ENCODE results near the gene CGB7. TPM values are rescaled to one million over a fixed set of nuclear protein-coding genes. Genes with fewer than 3 reads are reported as not detected.

The CGB7 gene
- total and polyA plus RNA-seq, 10 of the 15 experiments (the other 5 are each of a cell fraction or from before 2014, with no cell fraction given) = 0.06 TPM; not detected in 9

DNA sequence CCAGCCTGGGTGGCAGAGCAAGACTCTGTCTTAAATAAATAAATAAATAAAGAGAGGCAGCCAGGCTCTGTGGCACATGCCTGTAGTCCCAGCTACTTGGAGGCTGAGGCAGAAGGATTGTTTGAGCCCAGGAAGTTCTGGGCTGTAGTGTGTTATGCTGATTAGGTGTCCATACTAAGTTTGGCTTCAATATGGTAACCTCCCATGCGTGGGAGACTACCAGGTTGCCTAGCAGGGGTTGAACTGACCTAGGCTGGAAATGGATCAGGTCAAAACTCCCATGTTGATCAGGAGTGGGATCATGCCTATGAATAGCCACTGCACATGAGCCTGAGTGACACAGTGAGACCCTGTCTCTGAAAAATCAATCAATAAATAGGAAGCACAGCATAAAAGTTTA is 23.7 kb upstream of the CGB7 start:
- H3K79me2 ChIP-seq (ENCODE audit: control insufficient read depth, insufficient read depth, low read length) = peaks cover 11% of the 10 kb centered on the region
- in situ Hi-C loops (cut with MboI) = no loop called here
- ATAC-seq = no peak
- no peaks in the 10 kb centered on the region for H3K4me1 ChIP-seq (ENCODE audit: control insufficient read depth, insufficient read depth, low read length)
- ChIA-PET POLR2A (no interaction called here), CTCF (interaction anchor here (1.4 kb wide), 1 partner anchor 26 kb away, joined by 4 read pairs; no protein-coding TSS in a partner anchor), RAD21 (ENCODE audit: unreplicated experiment) (no interaction called here), SMC1A (ENCODE audit: uncharacterized antibody, unreplicated experiment) (no interaction called here)
- H2AFZ ChIP-seq (ENCODE audit: control insufficient read depth, low read depth, low read length) = no peak overlapping the region
- no peak for DNase-seq (ENCODE audit: low read depth, low spot score)
- H4K20me1 ChIP-seq (ENCODE audit: control insufficient read depth, insufficient read depth) = no peaks in the 10 kb centered on the region
- H3K9me3 ChIP-seq (replicated peaks; ENCODE audit: control insufficient read depth, insufficient read depth, low read length) = no peaks in the 10 kb centered on the region; the same call in 2 of the 3 replicates
- WGBS (ENCODE audit: insufficient coverage, insufficient replicate concordance, low lambda C conversion rate, missing lambda C conversion rate) = 0% methylated on average over 1 of the region's 1 CpG
- BruUV-seq (replicated peaks) = no TSS peak
- H3K27me3 ChIP-seq (replicated peaks in 1 of 2; ENCODE audit: control insufficient read depth in 2 of 2, insufficient read depth in 2 of 2, low read length in 1 of 2) = no peaks in the 10 kb centered on the region
- no peaks in the 10 kb centered on the region for H3K36me3 ChIP-seq (ENCODE audit: control insufficient read depth in 2 of 2, insufficient read depth in 2 of 2, low read length in 1 of 2)
- intact Hi-C loops (cut with micrococcal nuclease; ENCODE audit: unreplicated experiment) = no loop called here
- no peak for FAIRE-seq
- no peak overlapping the region for H3K27ac ChIP-seq (ENCODE audit: control insufficient read depth, insufficient read depth)
- no peak overlapping the region for H3K4me2 ChIP-seq (ENCODE audit: control insufficient read depth, insufficient read depth)
- H3K4me3 ChIP-seq = no peak overlapping the region
- TF ChIP-seq WRNIP1 (IDR thresholded peaks at IDR 0.05; ENCODE audit: borderline replicate concordance, low read depth, low read length) (no peak), ZZZ3 (IDR thresholded peaks at IDR 0.05; ENCODE audit: control insufficient read depth, insufficient read length, low read depth) (no peak), CREB1 (IDR thresholded peaks at IDR 0.05; ENCODE audit: low read depth) (no peak), EED (IDR thresholded peaks at IDR 0.05; ENCODE audit: low read depth) (no peak), HCFC1 (IDR thresholded peaks at IDR 0.05; ENCODE audit: low read length) (no peak), POLR2AphosphoS2 (IDR thresholded peaks at IDR 0.05; ENCODE audit: low read depth, low read length) (no peak), TCF12 (IDR thresholded peaks at IDR 0.05; ENCODE audit: low read depth, low read length) (no peak), EZH2 (IDR thresholded peaks at IDR 0.05; ENCODE audit: borderline replicate concordance, control insufficient read depth, low read depth, low read length) (no peak), HDGF (IDR thresholded peaks at IDR 0.05) (no peak), ZSCAN29 (IDR thresholded peaks at IDR 0.05) (no peak), TCF3 (IDR thresholded peaks at IDR 0.05; ENCODE audit: borderline replicate concordance, insufficient read depth, low read depth, low read length) (no peak), KDM1A (IDR thresholded peaks at IDR 0.05; ENCODE audit: borderline replicate concordance) (no peak)
- TF ChIP-seq, protein P1, sequence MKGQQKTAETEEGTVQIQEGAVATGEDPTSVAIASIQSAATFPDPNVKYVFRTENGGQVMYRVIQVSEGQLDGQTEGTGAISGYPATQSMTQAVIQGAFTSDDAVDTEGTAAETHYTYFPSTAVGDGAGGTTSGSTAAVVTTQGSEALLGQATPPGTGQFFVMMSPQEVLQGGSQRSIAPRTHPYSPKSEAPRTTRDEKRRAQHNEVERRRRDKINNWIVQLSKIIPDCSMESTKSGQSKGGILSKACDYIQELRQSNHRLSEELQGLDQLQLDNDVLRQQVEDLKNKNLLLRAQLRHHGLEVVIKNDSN (IDR thresholded peaks at IDR 0.05; ENCODE audit: borderline replicate concordance, extremely low read length, insufficient read depth, low read depth, low read length) = no peak
- TF ChIP-seq, protein P2, sequence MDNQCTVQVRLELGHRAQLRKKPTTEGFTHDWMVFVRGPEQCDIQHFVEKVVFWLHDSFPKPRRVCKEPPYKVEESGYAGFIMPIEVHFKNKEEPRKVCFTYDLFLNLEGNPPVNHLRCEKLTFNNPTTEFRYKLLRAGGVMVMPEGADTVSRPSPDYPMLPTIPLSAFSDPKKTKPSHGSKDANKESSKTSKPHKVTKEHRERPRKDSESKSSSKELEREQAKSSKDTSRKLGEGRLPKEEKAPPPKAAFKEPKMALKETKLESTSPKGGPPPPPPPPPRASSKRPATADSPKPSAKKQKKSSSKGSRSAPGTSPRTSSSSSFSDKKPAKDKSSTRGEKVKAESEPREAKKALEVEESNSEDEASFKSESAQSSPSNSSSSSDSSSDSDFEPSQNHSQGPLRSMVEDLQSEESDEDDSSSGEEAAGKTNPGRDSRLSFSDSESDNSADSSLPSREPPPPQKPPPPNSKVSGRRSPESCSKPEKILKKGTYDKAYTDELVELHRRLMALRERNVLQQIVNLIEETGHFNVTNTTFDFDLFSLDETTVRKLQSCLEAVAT (IDR thresholded peaks at IDR 0.05) = no peak
- TF ChIP-seq, protein P3, sequence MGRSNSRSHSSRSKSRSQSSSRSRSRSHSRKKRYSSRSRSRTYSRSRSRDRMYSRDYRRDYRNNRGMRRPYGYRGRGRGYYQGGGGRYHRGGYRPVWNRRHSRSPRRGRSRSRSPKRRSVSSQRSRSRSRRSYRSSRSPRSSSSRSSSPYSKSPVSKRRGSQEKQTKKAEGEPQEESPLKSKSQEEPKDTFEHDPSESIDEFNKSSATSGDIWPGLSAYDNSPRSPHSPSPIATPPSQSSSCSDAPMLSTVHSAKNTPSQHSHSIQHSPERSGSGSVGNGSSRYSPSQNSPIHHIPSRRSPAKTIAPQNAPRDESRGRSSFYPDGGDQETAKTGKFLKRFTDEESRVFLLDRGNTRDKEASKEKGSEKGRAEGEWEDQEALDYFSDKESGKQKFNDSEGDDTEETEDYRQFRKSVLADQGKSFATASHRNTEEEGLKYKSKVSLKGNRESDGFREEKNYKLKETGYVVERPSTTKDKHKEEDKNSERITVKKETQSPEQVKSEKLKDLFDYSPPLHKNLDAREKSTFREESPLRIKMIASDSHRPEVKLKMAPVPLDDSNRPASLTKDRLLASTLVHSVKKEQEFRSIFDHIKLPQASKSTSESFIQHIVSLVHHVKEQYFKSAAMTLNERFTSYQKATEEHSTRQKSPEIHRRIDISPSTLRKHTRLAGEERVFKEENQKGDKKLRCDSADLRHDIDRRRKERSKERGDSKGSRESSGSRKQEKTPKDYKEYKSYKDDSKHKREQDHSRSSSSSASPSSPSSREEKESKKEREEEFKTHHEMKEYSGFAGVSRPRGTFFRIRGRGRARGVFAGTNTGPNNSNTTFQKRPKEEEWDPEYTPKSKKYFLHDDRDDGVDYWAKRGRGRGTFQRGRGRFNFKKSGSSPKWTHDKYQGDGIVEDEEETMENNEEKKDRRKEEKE (IDR thresholded peaks at IDR 0.05) = no peak
- no peak overlapping the region for H3K9ac ChIP-seq (ENCODE audit: control insufficient read depth, insufficient read depth, low read length)

Data from GM12878 (cell line).